ENCODE results near the gene EPB41L4A. TPM values are rescaled to one million over a fixed set of nuclear protein-coding genes. Genes with fewer than 3 reads are reported as not detected.

The EPB41L4A gene
- total and polyA plus RNA-seq, 2 donors (not counting 3 experiments of a cell fraction or from before 2014, with no cell fraction given): 6.0 to 17.9 TPM

DNA sequence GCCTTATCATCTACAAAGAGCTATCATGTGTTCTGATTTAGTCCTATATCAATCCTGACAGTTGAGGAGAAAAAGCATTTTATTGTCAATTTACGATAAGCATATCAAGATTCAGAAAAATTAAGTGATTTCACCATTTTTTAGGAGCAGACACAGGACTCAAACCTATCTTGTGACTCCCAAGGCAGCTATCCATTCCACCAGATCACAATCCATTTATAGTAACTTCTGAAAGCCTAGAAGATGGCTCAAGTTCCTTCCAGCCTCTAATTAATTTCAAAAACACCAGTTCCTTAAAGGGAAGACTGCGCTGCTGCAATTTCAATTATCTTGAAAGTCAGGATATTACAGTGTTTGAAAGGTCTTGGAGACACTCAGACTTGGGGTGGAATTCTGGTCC is 114.3 kb downstream of the EPB41L4A start:
- Histone ChIP-seq H3K79me2 (ENCODE audit: control insufficient read depth, insufficient read depth, low read length) (no peaks in the 10 kb centered on the region), H3K9ac (replicated peaks; ENCODE audit: extremely low read depth, insufficient read depth, low read length) (no peak overlapping the region), H3K4me1 (ENCODE audit: control insufficient read depth, extremely low read depth, insufficient read depth, low read length) (no peaks in the 10 kb centered on the region), H3K27ac (ENCODE audit: insufficient read depth, low read depth, low read length) (no peak overlapping the region), H3K27me3 (ENCODE audit: control insufficient read depth in 2 of 2, insufficient read depth in 2 of 2, low read length in 2 of 2) (no peaks in the 10 kb centered on the region), H2AFZ (ENCODE audit: low read depth, low read length) (no peak overlapping the region), H3K4me2 (ENCODE audit: insufficient read depth, low read length) (no peak overlapping the region), H3K9me1 (replicated peaks; ENCODE audit: control insufficient read depth, extremely low read depth, insufficient read depth, low read length) (no peaks in the 10 kb centered on the region), H3K4me3 (replicated peaks in 1 of 3; ENCODE audit: insufficient read depth in 1 of 3, low read depth in 1 of 3, low read length in 3 of 3) (no peak overlapping the region), H3K9me3 (replicated peaks; ENCODE audit: control insufficient read depth, insufficient read depth, low read length) (no peaks in the 10 kb centered on the region), H4K20me1 (replicated peaks; ENCODE audit: control insufficient read depth, extremely low read depth, insufficient read depth, low read length) (no peaks in the 10 kb centered on the region), H3K36me3 (ENCODE audit: control insufficient read depth in 2 of 2, extremely low read depth in 1 of 2, insufficient read depth in 2 of 2, low read length in 2 of 2) (no peaks in the 10 kb centered on the region)
- FAIRE-seq: no peak
- BruUV-seq (replicated peaks): no TSS peak
- ChIA-PET POLR2A (no interaction called here), CTCF (interaction anchor here (2.1 kb wide), 1 partner anchor 11 kb away, joined by 5 read pairs; no protein-coding TSS in a partner anchor)
- no peak for DNase-seq (ENCODE audit: low read depth, low spot score)
- dilution Hi-C loops (cut with MboI; ENCODE audit: extremely low pct_ligation_motif_present, low sequenced_read_pairs): no loop called here
- no peak for TF ChIP-seq JUN (IDR thresholded peaks at IDR 0.05; ENCODE audit: borderline replicate concordance, insufficient read depth, insufficient read length, low read depth)
- no peak for TF ChIP-seq FOS (IDR thresholded peaks at IDR 0.05; ENCODE audit: borderline replicate concordance, insufficient read depth, low read length)
- TF ChIP-seq MYC (IDR thresholded peaks at IDR 0.05; ENCODE audit: low read depth, low read length): no peak
- TF ChIP-seq, protein P1, sequence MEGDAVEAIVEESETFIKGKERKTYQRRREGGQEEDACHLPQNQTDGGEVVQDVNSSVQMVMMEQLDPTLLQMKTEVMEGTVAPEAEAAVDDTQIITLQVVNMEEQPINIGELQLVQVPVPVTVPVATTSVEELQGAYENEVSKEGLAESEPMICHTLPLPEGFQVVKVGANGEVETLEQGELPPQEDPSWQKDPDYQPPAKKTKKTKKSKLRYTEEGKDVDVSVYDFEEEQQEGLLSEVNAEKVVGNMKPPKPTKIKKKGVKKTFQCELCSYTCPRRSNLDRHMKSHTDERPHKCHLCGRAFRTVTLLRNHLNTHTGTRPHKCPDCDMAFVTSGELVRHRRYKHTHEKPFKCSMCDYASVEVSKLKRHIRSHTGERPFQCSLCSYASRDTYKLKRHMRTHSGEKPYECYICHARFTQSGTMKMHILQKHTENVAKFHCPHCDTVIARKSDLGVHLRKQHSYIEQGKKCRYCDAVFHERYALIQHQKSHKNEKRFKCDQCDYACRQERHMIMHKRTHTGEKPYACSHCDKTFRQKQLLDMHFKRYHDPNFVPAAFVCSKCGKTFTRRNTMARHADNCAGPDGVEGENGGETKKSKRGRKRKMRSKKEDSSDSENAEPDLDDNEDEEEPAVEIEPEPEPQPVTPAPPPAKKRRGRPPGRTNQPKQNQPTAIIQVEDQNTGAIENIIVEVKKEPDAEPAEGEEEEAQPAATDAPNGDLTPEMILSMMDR (IDR thresholded peaks at IDR 0.05; ENCODE audit: extremely low read depth in 1 of 2, insufficient read depth in 1 of 2, low read depth in 1 of 2, low read length in 2 of 2): no peak
- TF ChIP-seq, protein P2, sequence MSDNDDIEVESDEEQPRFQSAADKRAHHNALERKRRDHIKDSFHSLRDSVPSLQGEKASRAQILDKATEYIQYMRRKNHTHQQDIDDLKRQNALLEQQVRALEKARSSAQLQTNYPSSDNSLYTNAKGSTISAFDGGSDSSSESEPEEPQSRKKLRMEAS (IDR thresholded peaks at IDR 0.05; ENCODE audit: insufficient read depth, insufficient read length): no peak
- TF ChIP-seq POLR2AphosphoS5 (IDR thresholded peaks at IDR 0.05; ENCODE audit: insufficient read depth, low read depth, low read length): no peak
- TF ChIP-seq GATA2 (IDR thresholded peaks at IDR 0.05; ENCODE audit: insufficient read depth, insufficient read length, low read depth, low read length): no peak
- no peak for TF ChIP-seq EZH2 (IDR thresholded peaks at IDR 0.05; ENCODE audit: borderline replicate concordance, low read depth, low read length, severe bottlenecking)
- TF ChIP-seq POLR2A (IDR thresholded peaks at IDR 0.05; ENCODE audit: low read depth, low read length): no peak
- intact Hi-C loops (cut with micrococcal nuclease): no loop called here
